Colon (tissue), 2 donors: ENCODE data around the gene CD52.

Experiments used
- FAIRE-seq: peaks from 2 replicates; lab custom pipeline; 2012; peaks lifted over from hg19 to GRCh38; lab: Jason Lieb, UNC
- donor health status: control.
- donor health status: control.

The CD52 gene

GRCh38 chr1:26357121-26357602 is 39.4 kb downstream of the CD52 start:
- no peak for FAIRE-seq

- no peak for FAIRE-seq
These were observed 40.9 kb downstream of the CD52 start for GRCh38 chr1:26358411-26359384.

GRCh38 chr1:26359981-26360806 is 42.4 kb downstream of the CD52 start:
- FAIRE-seq: no peak

- FAIRE-seq: no peak
These were observed 43.2 kb downstream of the CD52 start for GRCh38 chr1:26360807-26361604.

- FAIRE-seq: no peak
These were observed 43.9 kb downstream of the CD52 start for GRCh38 chr1:26361605-26362122.

- no peak for FAIRE-seq
These were observed 44.6 kb downstream of the CD52 start for GRCh38 chr1:26362331-26362730.

- FAIRE-seq: no peak
These were observed 46.0 kb downstream of the CD52 start for GRCh38 chr1:26363549-26364448.

GRCh38 chr1:26364956-26365355 is 47.2 kb downstream of the CD52 start:
- FAIRE-seq: no peak

GRCh38 chr1:26367441-26367840 is 49.7 kb downstream of the CD52 start:
- FAIRE-seq: no peak

- FAIRE-seq: no peak
These were observed 50.2 kb downstream of the CD52 start for GRCh38 chr1:26368006-26368405.

GRCh38 chr1:26368486-26368885 is 50.7 kb downstream of the CD52 start:
- FAIRE-seq: no peak
